GM18507 (cell line): ENCODE measurements around the gene PHF14.

ENCODE experiments used
- DNase-seq: peaks from one replicate; pipeline ENCODE4 v3.0.0; 2011; ENCODE audit warnings: low read depth; ENCODE audit not compliant: insufficient read length; ENCODE audit errors: extremely low spot score
- FAIRE-seq: peaks from 2 replicates; lab custom pipeline; 2011; peaks lifted over from hg19 to GRCh38; lab: Jason Lieb, UNC

PHF14 gene

DNA sequence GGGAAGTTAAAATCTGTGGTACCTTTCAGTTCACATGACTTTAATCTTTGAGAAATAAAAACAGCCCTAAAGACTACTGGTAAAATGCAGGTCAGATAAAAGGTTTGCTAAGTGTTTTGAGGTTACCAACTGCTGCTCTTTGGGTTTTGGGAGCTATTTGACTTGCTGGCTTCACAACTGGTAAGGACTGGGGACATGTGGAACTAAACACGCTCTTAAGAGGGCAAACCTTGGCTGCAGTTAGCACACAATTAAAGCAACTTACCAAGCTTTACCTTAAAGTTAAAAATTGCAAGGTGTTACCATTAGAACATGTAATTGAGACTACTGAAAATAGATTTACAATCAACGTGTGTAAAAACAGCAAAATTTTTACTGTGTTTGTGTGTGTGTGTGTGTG is 220.2 kb downstream of the PHF14 start:
- no peak for DNase-seq
- FAIRE-seq, result no peak

DNA sequence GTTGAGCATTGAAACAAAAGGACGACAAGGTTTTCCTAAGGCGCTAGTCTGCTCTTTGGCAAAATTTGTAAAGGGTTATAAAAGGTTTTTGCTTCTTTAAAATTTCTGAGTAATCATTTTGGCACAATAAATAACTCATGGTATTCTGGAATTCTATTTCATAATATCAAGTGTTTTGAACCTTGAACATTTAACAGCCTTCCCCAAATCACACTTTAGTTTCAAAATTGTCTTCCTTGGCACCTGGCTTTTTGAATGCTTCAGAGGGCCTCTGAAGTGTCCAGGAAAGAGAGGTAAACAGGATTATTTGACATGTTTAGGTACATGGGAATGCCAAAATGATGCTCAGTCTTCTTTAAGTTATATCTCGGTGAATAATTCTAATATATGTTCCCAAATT is 220.8 kb downstream of the PHF14 start:
- FAIRE-seq (no peak), DNase-seq (no peak)

DNA sequence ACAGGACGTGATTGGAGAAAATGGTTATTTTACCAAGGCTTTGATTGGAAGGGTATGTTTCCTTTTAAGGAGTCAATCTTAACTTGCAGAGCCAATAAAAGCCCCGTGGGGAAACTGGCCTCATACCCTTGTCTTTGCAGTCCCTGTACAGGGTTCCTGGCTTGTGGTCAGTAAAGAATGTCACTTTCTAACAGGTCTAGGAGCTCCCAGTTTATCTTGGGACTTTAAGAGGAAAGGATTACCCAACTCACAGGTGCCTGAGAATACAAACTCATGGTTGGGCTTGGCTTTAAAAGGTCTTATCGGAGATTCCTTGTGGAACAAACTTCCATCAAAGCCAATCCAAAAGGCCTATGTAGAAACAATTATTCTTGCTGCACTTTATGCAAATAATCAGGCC is 221.8 kb downstream of the PHF14 start:
- DNase-seq (no peak), FAIRE-seq (no peak)

DNA sequence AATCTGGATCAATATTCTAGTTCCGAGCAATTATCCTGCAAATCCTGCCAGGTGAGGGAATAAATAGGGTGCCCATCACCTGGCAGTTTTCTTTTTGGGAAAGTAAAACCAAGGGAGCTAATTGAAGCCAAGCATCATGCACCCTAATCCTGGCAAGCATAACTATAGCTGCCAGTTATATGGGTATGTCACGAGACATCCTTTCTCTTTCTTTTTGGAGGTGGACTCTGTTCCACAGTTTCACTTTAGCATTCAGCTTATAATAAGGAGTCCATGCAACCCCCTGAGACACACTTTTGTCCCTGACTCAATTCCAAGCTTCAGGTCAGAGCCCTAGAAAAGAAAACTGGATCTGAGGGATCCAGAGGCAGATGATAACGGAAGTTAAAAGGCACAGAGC is 222.5 kb downstream of the PHF14 start:
- no peak for FAIRE-seq
- no peak for DNase-seq

DNA sequence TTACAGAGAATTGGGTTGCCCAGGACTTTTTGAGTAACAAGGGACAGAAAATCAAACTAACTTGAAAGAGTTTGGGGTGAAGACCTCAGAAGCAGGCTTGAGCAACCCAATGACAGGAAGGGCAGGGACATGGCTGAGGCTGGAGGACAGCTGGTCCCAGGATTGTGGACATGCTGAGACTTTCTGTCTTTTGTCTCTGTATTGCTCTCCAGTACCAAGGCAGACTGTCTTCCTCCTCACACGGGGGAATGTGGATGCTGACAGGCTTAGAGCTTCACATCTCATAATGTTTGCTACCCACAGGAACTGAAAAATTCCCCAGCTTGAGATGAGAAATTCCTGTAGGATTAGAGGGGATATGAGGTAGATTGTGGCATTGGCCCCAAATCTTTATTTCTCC is 229.6 kb downstream of the PHF14 start:
- DNase-seq, result no peak
- no peak for FAIRE-seq

DNA sequence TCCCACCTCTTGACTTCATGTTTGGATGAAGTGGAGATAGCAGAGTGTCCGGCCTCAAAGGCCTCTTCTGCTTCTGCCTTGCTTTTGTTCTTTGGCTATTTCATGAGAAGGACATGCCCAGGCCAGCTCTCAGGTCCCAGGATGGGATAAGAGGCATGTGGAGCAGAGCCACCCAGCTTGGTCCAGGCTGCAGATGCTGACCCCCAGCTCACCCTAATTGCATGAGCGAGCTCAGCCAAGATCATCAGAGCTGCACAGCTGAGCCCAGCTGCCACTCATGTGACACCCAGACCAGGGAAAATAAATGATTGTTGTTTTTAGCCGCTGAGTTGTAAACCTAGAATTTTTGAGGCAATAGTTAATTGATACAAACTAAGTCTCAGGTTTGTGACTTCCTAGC is 230.0 kb downstream of the PHF14 start:
- FAIRE-seq (no peak), DNase-seq (no peak)

DNA sequence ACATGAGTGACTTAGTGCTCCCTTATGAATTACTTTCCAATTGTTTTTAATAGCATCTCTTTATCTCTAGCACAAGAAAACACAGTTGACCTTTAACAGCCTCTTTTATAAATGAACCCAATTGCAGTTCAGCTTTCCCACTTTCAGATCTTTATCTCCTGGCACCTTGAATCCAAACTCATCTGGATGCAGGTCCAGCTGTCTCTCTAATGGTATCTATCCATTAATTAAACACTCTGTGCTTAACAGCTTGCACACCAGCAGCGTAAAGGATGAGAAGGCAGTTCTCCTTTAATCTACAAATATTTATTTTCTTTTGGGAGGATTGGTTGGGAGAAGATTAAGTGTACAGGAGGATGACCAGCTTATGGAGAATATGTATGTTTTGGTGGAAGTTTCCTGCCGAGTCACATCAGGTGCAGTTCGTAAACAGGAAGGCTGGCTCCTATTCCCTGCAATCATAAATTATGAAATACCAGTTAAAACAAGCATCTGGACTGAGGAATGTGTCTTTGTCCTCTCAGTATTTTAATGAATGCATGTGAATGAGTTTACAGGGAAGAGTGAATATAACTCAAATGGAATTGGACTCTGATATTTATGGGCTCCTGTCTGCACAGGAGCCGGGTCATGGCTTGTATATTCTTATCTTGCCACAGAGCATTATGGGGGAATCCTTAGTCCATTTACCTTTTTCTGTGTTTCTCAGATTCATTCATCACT is 232.7 kb downstream of the PHF14 start:
- DNase-seq (no peak), FAIRE-seq (no peak)

DNA sequence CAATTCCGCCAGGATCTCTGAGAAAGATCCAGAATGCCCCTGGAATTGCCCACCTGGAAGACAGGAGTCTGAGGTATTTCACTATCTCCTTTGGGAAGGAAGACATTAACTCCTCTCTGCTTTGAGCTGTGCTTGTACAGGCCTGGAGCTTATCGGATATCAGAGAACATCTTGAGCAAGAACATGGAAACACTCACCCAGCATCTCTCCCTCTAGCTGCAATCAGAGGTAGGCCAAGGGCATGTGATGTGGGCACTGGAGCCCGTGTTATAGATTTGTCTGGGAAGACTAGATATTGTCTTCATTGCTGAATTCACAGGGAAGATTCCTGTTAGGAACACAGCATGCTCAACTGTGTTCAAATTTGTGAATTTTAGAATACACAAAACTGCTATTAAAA is 233.9 kb downstream of the PHF14 start:
- FAIRE-seq (no peak), DNase-seq (no peak)

DNA sequence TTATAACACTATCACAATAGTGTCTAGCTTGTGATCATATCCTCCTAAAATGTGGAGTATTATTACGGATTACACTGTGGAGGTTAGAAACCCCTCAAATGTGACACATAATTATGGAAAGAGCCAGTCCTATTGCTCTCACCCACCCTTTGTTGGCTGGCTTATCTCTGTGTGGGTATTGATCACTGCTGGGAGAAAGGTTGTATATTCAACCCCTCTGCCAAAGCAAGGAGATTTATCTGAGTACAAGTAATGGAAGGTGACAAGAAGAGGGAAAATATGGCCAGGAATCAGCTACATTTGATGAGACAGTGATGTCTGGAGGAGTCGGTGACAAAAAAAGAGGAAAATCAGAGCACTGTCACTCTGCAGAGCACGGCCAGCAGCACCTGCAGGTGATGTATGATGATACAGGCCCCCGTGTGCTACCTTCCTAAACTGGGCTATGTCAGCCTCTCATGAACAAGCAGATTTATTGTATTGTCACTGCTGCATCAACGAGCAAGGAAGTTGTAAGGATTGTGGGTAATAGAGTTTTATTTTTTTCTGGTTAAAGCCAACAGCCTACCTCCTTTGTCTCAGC is 235.3 kb downstream of the PHF14 start:
- no peak for FAIRE-seq

DNA sequence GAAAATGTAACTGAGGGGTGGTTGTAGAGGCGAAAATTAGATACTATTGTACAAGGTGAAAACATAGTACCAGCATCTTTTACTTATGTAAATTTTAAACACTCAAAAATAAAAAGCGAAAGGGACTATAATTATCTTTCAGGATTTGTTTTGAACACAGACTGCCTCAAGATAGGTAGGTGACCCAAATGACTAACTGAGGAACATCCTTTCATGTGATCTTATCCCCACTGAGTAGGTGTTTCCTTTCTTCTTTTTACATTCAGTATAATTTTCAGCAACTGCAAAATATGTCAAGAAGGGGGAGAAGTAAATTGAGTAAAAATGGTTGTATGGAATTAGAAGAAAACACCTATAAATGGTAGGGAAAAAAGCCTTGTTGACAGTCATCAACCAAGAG is 236.7 kb downstream of the PHF14 start:
- FAIRE-seq (no peak), DNase-seq (no peak)

More for the DNA sequence above, 235.3 kb downstream of the PHF14 start:
- no peak for DNase-seq

DNA sequence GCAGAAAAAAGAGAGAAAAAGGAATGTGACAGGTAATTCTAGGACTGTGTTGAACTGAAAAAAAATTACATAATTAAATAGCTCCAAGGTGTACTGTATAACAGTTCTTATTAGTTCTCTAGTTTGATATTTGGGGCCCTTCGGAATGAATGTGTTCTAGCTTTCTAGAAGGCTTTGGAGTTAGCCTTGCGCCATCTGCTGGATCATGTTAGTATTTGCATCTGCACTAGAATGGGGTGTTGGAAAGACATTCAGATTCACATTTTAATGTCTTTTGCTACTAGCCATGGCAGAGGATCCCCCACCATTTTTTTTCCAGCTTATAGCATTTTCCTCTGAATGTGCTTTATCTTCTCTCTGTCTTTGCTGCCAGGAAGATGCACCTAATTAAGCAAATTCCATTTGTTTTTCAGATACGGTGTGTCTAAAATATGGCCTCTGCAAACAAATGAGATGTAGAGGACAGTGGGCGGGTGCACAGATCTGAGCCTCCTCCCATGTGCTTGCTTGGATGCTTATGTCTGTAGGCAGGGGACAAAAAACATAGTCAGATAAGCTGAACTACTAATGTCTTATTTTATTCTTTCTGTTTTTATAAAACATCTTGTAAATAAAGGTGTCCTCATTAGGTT is 238.5 kb downstream of the PHF14 start:
- DNase-seq (no peak), FAIRE-seq (peak; percentile 82)

DNA sequence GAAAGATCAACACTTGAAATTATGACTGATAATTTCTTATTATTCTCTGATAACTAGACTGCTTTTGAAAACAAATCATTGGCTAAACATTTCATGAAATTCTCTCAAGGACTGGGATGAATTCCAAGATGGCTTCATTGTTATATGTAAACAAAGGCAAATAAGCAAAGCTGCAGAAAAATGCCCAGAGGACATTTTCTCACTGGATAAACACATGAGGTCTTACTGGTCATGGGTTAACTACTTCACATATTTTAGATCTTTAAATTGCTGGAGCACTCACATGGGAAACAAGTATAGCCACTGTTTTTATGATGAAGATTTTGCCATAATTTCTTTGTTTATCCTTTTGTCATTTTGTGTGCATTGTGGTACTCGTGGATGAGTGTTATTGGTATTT is 239.1 kb downstream of the PHF14 start:
- no peak for FAIRE-seq
- no peak for DNase-seq

DNA sequence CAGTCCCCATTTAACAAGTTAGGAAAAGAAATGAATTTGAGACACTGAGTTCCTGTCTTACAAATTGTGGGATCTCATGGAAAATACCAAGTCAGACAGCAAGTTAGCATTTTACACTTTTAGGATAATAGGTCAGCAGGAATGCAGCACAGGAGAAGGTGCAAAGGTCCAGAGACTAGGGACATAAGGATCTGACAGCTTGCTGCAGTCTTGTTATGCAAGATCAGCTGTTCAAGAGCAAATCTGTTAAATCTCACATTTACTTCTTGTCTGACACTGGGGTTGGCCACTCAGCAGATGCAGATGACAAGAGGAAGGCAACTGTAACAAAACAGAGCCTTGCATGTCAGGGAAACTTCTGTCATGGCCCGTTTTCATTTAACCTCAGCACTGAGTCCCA is 239.6 kb downstream of the PHF14 start:
- no peak for DNase-seq
- no peak for FAIRE-seq

DNA sequence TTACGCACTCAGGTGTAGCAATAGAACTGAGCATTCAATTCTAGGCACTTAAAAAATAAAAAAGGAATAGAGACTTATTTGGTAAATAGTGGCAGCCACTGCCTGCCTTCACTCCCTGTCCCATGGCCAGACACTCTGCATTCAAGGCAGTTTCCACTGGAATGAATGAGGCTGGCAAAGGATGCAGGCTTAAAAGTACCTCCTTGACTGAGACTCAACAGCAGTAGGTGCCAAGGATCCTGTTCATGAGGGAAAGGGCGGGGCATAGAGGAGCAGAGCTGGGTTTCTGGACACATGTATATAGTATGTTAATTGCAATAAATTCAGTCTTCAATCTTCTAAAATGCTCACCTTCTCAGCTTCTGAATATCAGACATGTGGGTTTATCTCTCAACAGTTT is 242.6 kb downstream of the PHF14 start:
- no peak for FAIRE-seq
- no peak for DNase-seq

DNA sequence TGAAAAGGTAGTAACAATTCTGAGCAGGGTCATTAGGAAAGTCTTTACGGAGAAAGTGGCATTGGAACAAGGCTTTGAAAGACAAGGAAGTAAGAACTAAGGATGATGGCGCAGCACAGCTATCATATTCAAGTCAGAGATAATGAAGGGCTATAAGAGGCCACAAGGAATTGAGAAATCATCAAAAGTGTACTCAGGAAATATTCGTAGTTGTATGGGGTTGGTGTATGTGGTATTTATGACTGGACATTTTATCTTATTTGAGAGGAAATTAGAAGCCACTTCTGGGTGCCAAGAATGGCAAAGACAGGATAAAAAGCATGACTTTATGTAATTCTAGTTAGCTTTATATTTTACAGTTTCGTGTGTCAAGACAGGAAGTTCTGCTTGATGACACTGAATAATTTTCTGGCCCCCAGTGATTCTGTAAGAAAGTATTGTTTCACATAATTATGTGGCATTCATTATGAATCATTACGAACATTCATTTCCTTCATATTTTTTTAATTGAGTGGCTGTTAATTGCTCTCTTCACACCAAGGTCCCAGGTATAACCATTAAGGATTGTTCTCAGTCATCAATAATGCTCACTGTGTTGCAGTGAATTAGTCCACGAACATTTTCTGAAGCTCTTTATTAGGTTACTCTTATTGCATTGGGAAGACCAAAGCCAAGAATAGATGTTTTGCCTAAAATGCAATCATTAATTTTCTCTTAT is 244.3 kb downstream of the PHF14 start:
- FAIRE-seq, result no peak

More for the DNA sequence above, 244.3 kb downstream of the PHF14 start:
- no peak for DNase-seq
